ENCODE measurements around the gene FAM193B. TPM values are rescaled to one million over a fixed set of nuclear protein-coding genes. Genes with fewer than 3 reads are reported as not detected.

Gene FAM193B
- polyA plus RNA-seq, 1 of the 3 experiments (the other 2 are of a cell fraction), result 48.1 TPM

GRCh38 chr5:177511181-177511580, 43.2 kb downstream of the FAM193B start:
- H3K27ac ChIP-seq (ENCODE audit: low read depth in 2 of 2, low read length in 1 of 2), result no peak overlapping the region
- TF ChIP-seq REST (IDR thresholded peaks at IDR 0.05; ENCODE audit: low read depth, low read length) (no peak), POLR2AphosphoS5 (IDR thresholded peaks at IDR 0.05; ENCODE audit: low read depth, low read length) (no peak), CTCF (IDR thresholded peaks at IDR 0.05) (no peak), MEF2A (IDR thresholded peaks at IDR 0.05; ENCODE audit: borderline replicate concordance, low read depth) (no peak), USF1 (IDR thresholded peaks at IDR 0.05; ENCODE audit: borderline replicate concordance, low read depth) (no peak), CHD2 (IDR thresholded peaks at IDR 0.05; ENCODE audit: low read length, partially characterized antibody) (no peak), MXI1 (IDR thresholded peaks at IDR 0.05; ENCODE audit: low read depth, low read length) (no peak), ZBTB33 (IDR thresholded peaks at IDR 0.05; ENCODE audit: borderline replicate concordance, low read depth) (no peak), TEAD4 (IDR thresholded peaks at IDR 0.05; ENCODE audit: borderline replicate concordance, insufficient read depth) (no peak)
- no peak for DNase-seq
- no peak overlapping the region for H3K4me3 ChIP-seq (ENCODE audit: low read depth in 2 of 2, low read length in 1 of 2)
- H3K36me3 ChIP-seq (replicated peaks in 1 of 2; ENCODE audit: control insufficient read depth in 1 of 2, insufficient read depth in 2 of 2, low read length in 1 of 2), result peaks cover 20 to 55% of the 10 kb centered on the region in 2 experiments
- H4K20me1 ChIP-seq (ENCODE audit: insufficient read depth), result no peaks in the 10 kb centered on the region
- H3F3A ChIP-seq (replicated peaks; ENCODE audit: insufficient read depth), result no peaks in the 10 kb centered on the region
- 91% methylated on average over 2 of the region's 5 CpGs for WGBS (ENCODE audit: low lambda C conversion rate)
- peaks cover 6 to 8% of the 10 kb centered on the region in 2 experiments; a peak in 2 of 4 replicates for H3K4me1 ChIP-seq (ENCODE audit: control insufficient read depth in 1 of 2, insufficient read depth in 2 of 2, low read depth in 1 of 2, low read length in 1 of 2)
- no peaks in the 10 kb centered on the region for H3K9me3 ChIP-seq
- no peaks in the 10 kb centered on the region for H3K27me3 ChIP-seq (ENCODE audit: insufficient read depth)
- no peaks in the 10 kb centered on the region for H3K9me2 ChIP-seq
- no peak overlapping the region for H2AFZ ChIP-seq (ENCODE audit: low read depth)
- H3K9ac ChIP-seq, result no peak overlapping the region
- H3K79me2 ChIP-seq (ENCODE audit: insufficient read depth), result peaks cover 20% of the 10 kb centered on the region
- CTCF ChIA-PET, result interaction anchor here (1.8 to 8.8 kb wide), 2 partner anchors 10 to 107 kb away, joined by 6 to 80 read pairs; no protein-coding TSS in a partner anchor
- H3K4me2 ChIP-seq, result no peak overlapping the region
- POLR2A ChIA-PET, result interaction anchor here (0.6 kb wide), 1 partner anchor 31 kb away, joined by 6 read pairs; no protein-coding TSS in a partner anchor
